ENCODE results near the gene METAP2.

DNA sequence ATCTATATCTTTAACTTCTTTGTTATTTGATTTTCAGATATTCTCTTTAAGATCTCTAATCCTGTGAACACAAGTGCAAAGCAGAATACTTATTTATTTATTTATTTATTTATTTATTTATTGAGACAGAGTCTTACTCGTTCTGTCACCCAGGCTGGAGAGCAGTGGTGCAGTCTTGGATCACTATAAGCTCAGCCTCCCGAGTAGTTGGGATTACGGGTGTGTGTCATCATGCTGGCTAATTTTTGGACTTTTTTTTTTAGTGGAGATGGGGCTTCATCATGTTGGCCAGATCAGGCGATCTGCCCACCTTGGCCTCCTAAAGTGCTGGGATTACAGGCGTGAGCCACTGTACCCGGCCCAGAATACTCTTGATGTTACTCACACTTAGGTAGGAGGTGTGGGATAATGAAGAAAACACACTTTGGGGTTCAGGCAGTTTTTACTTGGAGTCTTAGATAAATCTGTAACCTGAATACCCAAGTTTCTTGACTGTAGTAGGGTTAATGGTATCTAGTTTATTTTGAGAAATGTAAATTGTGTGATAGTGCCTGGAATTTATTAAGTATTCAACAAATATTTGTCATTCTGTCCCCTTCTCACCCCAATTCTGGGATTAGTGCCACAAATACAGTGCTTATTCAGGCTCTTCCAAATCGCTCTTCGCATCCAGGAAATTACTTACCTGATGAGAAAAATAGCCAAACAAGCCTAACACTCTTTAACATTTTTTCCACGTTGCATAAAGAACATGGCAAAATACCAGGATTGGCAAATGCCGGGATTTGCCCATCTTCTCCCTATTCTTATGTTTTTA lies 33.0 kb downstream of the METAP2 start:
- TF ChIP-seq, protein P1, sequence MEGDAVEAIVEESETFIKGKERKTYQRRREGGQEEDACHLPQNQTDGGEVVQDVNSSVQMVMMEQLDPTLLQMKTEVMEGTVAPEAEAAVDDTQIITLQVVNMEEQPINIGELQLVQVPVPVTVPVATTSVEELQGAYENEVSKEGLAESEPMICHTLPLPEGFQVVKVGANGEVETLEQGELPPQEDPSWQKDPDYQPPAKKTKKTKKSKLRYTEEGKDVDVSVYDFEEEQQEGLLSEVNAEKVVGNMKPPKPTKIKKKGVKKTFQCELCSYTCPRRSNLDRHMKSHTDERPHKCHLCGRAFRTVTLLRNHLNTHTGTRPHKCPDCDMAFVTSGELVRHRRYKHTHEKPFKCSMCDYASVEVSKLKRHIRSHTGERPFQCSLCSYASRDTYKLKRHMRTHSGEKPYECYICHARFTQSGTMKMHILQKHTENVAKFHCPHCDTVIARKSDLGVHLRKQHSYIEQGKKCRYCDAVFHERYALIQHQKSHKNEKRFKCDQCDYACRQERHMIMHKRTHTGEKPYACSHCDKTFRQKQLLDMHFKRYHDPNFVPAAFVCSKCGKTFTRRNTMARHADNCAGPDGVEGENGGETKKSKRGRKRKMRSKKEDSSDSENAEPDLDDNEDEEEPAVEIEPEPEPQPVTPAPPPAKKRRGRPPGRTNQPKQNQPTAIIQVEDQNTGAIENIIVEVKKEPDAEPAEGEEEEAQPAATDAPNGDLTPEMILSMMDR (IDR thresholded peaks at IDR 0.05) = no peak
- no peak for TF ChIP-seq ZFX (IDR thresholded peaks at IDR 0.05; ENCODE audit: borderline replicate concordance)

Measured in 22Rv1 (cell line).